ENCODE results near the gene COL11A2. TPM values are rescaled to one million over a fixed set of nuclear protein-coding genes. Genes with fewer than 3 reads are reported as not detected.

COL11A2 gene
- total and polyA plus RNA-seq, 2 experiments from 2014 or later, result 1.6 to 2.7 TPM

DNA sequence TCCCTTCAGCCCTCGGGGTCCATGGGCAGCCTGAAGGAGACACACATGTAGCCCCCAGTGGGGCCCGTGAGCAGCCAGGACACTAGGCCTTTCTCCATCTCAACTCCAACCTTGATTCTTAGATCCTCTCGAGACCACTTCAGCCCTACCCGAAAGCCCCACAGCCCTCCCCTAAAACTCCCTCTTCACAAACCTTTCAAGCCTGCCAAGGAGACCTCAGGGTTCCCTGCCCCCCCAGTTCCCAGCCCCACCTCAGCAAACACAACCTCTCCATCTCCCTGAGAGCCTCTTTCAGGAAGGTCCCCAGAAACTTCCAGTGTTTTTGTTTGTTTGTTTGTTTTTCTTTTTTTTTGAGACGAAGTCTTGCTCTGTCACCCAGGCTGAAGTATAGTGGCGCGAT, 11.1 kb downstream of the COL11A2 start (continued):
- TF ChIP-seq ZNF462 (CRISPR knock-in tag; IDR thresholded peaks at IDR 0.05), result no peak
- TF ChIP-seq, protein P1, sequence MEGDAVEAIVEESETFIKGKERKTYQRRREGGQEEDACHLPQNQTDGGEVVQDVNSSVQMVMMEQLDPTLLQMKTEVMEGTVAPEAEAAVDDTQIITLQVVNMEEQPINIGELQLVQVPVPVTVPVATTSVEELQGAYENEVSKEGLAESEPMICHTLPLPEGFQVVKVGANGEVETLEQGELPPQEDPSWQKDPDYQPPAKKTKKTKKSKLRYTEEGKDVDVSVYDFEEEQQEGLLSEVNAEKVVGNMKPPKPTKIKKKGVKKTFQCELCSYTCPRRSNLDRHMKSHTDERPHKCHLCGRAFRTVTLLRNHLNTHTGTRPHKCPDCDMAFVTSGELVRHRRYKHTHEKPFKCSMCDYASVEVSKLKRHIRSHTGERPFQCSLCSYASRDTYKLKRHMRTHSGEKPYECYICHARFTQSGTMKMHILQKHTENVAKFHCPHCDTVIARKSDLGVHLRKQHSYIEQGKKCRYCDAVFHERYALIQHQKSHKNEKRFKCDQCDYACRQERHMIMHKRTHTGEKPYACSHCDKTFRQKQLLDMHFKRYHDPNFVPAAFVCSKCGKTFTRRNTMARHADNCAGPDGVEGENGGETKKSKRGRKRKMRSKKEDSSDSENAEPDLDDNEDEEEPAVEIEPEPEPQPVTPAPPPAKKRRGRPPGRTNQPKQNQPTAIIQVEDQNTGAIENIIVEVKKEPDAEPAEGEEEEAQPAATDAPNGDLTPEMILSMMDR (conservative IDR thresholded peaks at IDR 0.05; ENCODE audit: low read depth in 2 of 2), result no peak
- TF ChIP-seq ZNF331 (CRISPR knock-in tag; IDR thresholded peaks at IDR 0.05; ENCODE audit: low read depth), result no peak
- no peak for TF ChIP-seq JUNB (IDR thresholded peaks at IDR 0.05; ENCODE audit: unreplicated experiment)
- no peak for TF ChIP-seq STAT1 (IDR thresholded peaks at IDR 0.05; ENCODE audit: unreplicated experiment)
- TF ChIP-seq CREB1 (CRISPR knock-in tag; IDR thresholded peaks at IDR 0.05; ENCODE audit: low read depth), result no peak
- no peak for TF ChIP-seq ZNF114 (CRISPR knock-in tag; IDR thresholded peaks at IDR 0.05)
- TF ChIP-seq POLR2AphosphoS5 (IDR thresholded peaks at IDR 0.05; ENCODE audit: low read depth), result no peak

Measured in GM23338 (cell line).